Muscle of leg (tissue), 11 donors: ENCODE measurements around the gene DGKZ. TPM values are rescaled to one million over a fixed set of nuclear protein-coding genes. Genes with fewer than 3 reads are reported as not detected.

ENCODE experiments used
- DNase-seq: peaks from one replicate; pipeline ENCODE4 v3.0.0; 2013
- H3K27ac ChIP-seq: one replicate; pipeline ENCODE4 v1.5.1; 2013; ENCODE audit warnings: mild to moderate bottlenecking, low read length, control low read depth
- H3K27me3 ChIP-seq: one replicate; pipeline ENCODE4 v1.6.1; 2013; ENCODE audit warnings: low read length; ENCODE audit not compliant: control insufficient read depth, insufficient read depth
- H3K36me3 ChIP-seq: one replicate; pipeline ENCODE4 v1.6.1; 2013; ENCODE audit warnings: low read length; ENCODE audit not compliant: control insufficient read depth, insufficient read depth
- H3K4me1 ChIP-seq: one replicate; pipeline ENCODE4 v1.6.1; 2013; ENCODE audit warnings: low read length; ENCODE audit not compliant: control insufficient read depth, insufficient read depth
- H3K4me3 ChIP-seq: one replicate; pipeline ENCODE4 v1.5.1; 2013; ENCODE audit warnings: low read length, control low read depth
- H3K9me3 ChIP-seq: replicated peaks from 2 replicates; pipeline ENCODE4 v1.6.1; 2013; ENCODE audit warnings: low read depth, low read length; ENCODE audit not compliant: control insufficient read depth
- WGBS: methylation state at CpG from one replicate; pipeline ENCODE4 v1.1.5; 2013; ENCODE audit warnings: missing lambda C conversion rate; ENCODE audit not compliant: insufficient coverage; 5-methylcytosine and 5-hydroxymethylcytosine counted together
- polyA plus RNA-seq, 8 donors: library from polyadenylated mRNA; unstranded; fragments of 120-200 nt; gene quantifications; one replicate each; pipeline versions ENCODE4 v1.2.1 to v1.2.3, GENCODE V29; 2013; ENCODE audit warnings: inconsistent platforms in 1 of 8, low replicate concordance in 1 of 8; ENCODE audit not compliant: insufficient read length in 8 of 8, insufficient read depth in 1 of 8
- total RNA-seq: library from RNA; stranded (reverse); fragments of 120-200 nt; gene quantifications from one replicate; pipeline ENCODE4 v1.2.4, GENCODE V29; 2013

The DGKZ gene
- total and polyA plus RNA-seq, 9 donors: 42.5 to 86.8 (median 72.6) TPM

- Histone ChIP-seq H3K36me3 (peaks cover 50% of the 10 kb centered on the region), H3K27ac (no peak overlapping the region), H3K4me3 (no peak overlapping the region), H3K27me3 (no peaks in the 10 kb centered on the region), H3K9me3 (no peaks in the 10 kb centered on the region), H3K4me1 (peaks cover 5% of the 10 kb centered on the region)
- DNase-seq: no peak
- no CpG with 5 or more reads among the region's 5 CpGs for WGBS
Measured at GRCh38 chr11:46410021-46410420, 62.8 kb downstream of the DGKZ start.

GRCh38 chr11:46413760-46414465 lies 66.7 kb downstream of the DGKZ start:
- no peak for DNase-seq
- WGBS: 91% methylated on average over 8 of the region's 9 CpGs
- no peak overlapping the region for H3K4me3 ChIP-seq
- no peaks in the 10 kb centered on the region for H3K9me3 ChIP-seq
- H3K27me3 ChIP-seq: no peaks in the 10 kb centered on the region
- peaks cover 6% of the 10 kb centered on the region for H3K4me1 ChIP-seq
- H3K27ac ChIP-seq: no peak overlapping the region
- peaks cover 42% of the 10 kb centered on the region for H3K36me3 ChIP-seq

- Histone ChIP-seq H3K4me1 (peaks cover 6% of the 10 kb centered on the region), H3K27ac (no peak overlapping the region), H3K36me3 (peaks cover 41% of the 10 kb centered on the region), H3K9me3 (no peaks in the 10 kb centered on the region), H3K27me3 (no peaks in the 10 kb centered on the region), H3K4me3 (no peak overlapping the region)
- DNase-seq: no peak
- WGBS: 88% methylated on average over 3 of the region's 5 CpGs
Measured at GRCh38 chr11:46414466-46414796, 67.2 kb downstream of the DGKZ start.

- H3K9me3 ChIP-seq: no peaks in the 10 kb centered on the region
- peaks cover 6% of the 10 kb centered on the region for H3K4me1 ChIP-seq
- no peak for DNase-seq
- no peaks in the 10 kb centered on the region for H3K27me3 ChIP-seq
- H3K36me3 ChIP-seq: peaks cover 38% of the 10 kb centered on the region
- H3K4me3 ChIP-seq: no peak overlapping the region
- no peak overlapping the region for H3K27ac ChIP-seq
- WGBS: 45% methylated on average over 1 of the region's 3 CpGs
Measured at GRCh38 chr11:46414879-46415278, 67.6 kb downstream of the DGKZ start.

GRCh38 chr11:46417711-46418110 lies 70.4 kb downstream of the DGKZ start:
- Histone ChIP-seq H3K36me3 (peaks cover 47% of the 10 kb centered on the region), H3K27me3 (no peaks in the 10 kb centered on the region), H3K9me3 (no peaks in the 10 kb centered on the region), H3K27ac (no peak overlapping the region), H3K4me1 (peaks cover 6% of the 10 kb centered on the region), H3K4me3 (no peak overlapping the region)
- WGBS: 28% methylated on average over 2 of the region's 7 CpGs
- DNase-seq: no peak

- no peak for DNase-seq
- WGBS: no CpG with 5 or more reads among the region's 5 CpGs
- peaks cover 46% of the 10 kb centered on the region for H3K36me3 ChIP-seq
Measured at GRCh38 chr11:46418751-46419150, 71.5 kb downstream of the DGKZ start.

GRCh38 chr11:46420513-46420912 lies 73.2 kb downstream of the DGKZ start:
- peaks cover 39% of the 10 kb centered on the region for H3K36me3 ChIP-seq
- no peaks in the 10 kb centered on the region for H3K9me3 ChIP-seq
- no peaks in the 10 kb centered on the region for H3K4me1 ChIP-seq
- no peak overlapping the region for H3K4me3 ChIP-seq
- no CpG with 5 or more reads among the region's 1 CpG for WGBS
- H3K27ac ChIP-seq: no peak overlapping the region
- H3K27me3 ChIP-seq: no peaks in the 10 kb centered on the region
- DNase-seq: no peak

More at GRCh38 chr11:46418751-46419150, 71.5 kb downstream of the DGKZ start:
- Histone ChIP-seq H3K27me3 (no peaks in the 10 kb centered on the region), H3K27ac (no peak overlapping the region), H3K4me1 (peaks cover 6% of the 10 kb centered on the region), H3K9me3 (no peaks in the 10 kb centered on the region), H3K4me3 (no peak overlapping the region)

- H3K27me3 ChIP-seq: no peaks in the 10 kb centered on the region
- no peaks in the 10 kb centered on the region for H3K9me3 ChIP-seq
- WGBS: 81% methylated on average over 6 of the region's 8 CpGs
- H3K36me3 ChIP-seq: peaks cover 35% of the 10 kb centered on the region
- H3K4me3 ChIP-seq: no peak overlapping the region
- no peak for DNase-seq
- H3K27ac ChIP-seq: no peak overlapping the region
- no peaks in the 10 kb centered on the region for H3K4me1 ChIP-seq
Measured at GRCh38 chr11:46421257-46421880, 74.1 kb downstream of the DGKZ start.

- Histone ChIP-seq H3K27me3 (no peaks in the 10 kb centered on the region), H3K36me3 (peaks cover 29% of the 10 kb centered on the region), H3K4me1 (no peaks in the 10 kb centered on the region), H3K9me3 (no peaks in the 10 kb centered on the region), H3K4me3 (no peak overlapping the region), H3K27ac (no peak overlapping the region)
- DNase-seq: no peak
- 58% methylated on average over 2 of the region's 7 CpGs for WGBS
Measured at GRCh38 chr11:46422588-46422987, 75.3 kb downstream of the DGKZ start.

GRCh38 chr11:46426233-46426991 lies 79.1 kb downstream of the DGKZ start:
- Histone ChIP-seq H3K27ac (no peak overlapping the region), H3K9me3 (no peaks in the 10 kb centered on the region), H3K36me3 (peaks cover 36% of the 10 kb centered on the region)

More at GRCh38 chr11:46426233-46426991, 79.1 kb downstream of the DGKZ start:
- Histone ChIP-seq H3K27me3 (no peaks in the 10 kb centered on the region), H3K4me3 (no peak overlapping the region), H3K4me1 (no peaks in the 10 kb centered on the region)
- no peak for DNase-seq
- WGBS: 64% methylated on average over 3 of the region's 4 CpGs
